Smooth muscle cell of the brain vasculature (primary cell): ENCODE measurements around the gene KIF16B.
"Not testable (repeated sequence)": the region's sequence is repeated elsewhere in the genome, so short reads cannot be mapped to it uniquely, and the experiment has no call there.

ENCODE experiments used
- DNase-seq: peaks from one replicate; pipeline ENCODE4 v3.0.0-alpha.2; 2012; ENCODE audit warnings: low read depth, low spot score

Gene KIF16B

DNA sequence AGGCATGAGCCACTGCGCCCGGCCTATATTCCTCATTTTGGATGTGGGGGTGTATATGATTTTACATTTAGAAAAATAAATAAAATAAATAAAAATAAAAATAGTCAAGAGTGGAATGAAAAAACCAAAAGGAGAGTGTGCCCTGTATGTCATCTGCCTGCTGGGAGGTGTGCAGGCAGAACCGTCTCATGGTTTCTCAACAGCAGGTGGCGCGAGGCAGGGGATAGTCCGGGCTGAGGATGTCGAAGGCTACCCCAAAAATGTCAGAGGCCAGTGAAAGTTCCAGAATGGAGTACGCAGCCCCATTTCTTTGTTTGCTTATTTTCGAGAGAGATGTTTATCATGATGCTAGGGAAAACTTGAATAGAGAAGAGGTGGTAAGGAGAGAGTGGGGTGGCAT, 16.4 kb upstream of the KIF16B start:
- DNase-seq, result no peak

DNA sequence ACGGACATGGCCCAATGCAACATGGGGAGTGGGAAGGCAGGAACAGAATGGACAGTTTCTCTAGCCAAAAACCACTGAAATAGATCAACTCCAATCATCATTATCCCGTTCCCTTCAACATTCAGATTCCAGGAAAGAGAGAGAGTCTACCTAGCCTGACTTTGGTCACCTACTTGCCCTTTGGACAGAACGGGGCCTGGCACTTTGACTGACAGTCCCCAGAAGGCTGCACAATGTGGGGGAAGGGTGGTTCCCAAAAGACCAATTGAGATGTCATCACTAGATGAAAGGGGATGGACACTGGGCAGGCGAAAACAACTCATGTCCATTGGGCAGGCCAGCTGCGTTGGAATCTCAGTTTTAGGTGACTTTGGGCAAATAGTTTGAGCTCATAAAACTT, 15.0 kb upstream of the KIF16B start:
- no peak for DNase-seq

DNA sequence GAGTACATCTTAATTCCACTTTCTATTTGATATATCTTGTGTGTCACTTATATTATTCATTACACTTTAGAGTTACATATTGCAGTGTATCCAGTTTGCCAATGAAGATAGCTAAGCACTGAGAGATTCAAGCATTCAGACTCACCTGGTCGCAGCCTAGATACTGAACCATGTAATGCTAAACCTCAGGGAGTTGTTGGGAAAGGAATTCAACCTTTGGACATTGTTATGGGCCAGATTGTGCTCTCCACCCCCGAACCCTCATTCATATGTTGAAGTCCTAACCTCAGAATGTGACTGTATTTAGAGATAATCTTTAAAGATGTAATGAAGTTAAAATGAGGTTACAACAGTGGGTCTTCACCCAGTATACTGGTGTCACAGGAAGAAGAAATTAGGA, 13.8 kb upstream of the KIF16B start:
- DNase-seq, result no peak

DNA sequence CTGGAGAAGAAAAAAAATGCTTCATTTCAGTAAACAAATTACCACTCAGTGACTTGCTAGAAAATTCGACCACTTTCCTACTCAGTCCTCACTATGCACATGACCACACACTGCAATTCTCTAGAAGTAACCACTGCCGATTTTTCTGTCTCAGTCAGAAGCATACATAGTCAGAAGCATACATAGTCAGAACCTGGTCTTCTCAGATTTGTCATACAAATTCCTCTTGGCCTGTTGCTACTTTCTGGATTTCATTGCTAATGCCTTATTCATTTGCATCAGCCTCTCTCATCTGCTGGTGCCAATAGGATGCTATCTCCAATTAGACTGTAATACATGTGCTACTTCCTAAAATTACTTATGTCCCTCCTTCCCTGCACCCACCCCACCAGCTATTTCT, 10.2 kb upstream of the KIF16B start:
- DNase-seq, result no peak

DNA sequence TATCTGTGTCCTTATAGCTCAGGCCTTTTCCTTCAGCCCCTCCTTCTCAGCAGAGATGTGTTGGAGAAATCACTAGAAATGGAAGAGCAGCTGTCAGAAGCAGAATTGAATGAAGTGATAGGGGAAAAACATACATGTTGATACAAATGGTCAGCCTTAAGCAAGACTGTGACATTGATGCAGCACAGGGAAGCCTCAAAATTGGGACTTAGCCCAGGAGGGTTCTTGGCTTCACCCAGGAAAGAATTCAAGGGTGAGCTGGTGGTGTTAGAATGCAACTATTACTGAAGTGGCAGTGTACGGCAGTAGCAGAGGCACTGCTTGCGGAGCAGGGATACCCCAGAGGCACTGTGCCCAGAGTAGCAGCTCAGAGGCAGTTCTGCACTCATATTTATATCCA, 8.0 kb upstream of the KIF16B start:
- no peak for DNase-seq

DNA sequence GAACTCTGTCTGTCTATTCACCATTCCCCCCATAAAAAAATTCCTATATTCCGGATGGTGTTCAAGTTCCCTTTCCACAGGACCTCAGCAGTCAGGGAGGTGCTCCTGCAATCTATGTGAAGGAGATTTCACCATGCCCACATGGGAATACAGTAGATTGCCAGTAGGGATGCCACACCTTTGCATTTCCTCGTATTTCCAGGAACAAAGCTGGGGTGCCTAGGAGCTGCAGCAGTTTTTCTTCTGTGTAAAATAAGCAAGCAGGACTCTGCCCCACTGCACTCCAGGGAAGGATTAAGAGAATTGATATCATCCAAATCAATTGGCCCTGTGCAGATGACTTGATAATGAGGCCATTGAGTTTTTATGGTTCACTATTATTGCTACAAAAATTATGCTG, 7.4 kb upstream of the KIF16B start:
- no peak for DNase-seq

DNA sequence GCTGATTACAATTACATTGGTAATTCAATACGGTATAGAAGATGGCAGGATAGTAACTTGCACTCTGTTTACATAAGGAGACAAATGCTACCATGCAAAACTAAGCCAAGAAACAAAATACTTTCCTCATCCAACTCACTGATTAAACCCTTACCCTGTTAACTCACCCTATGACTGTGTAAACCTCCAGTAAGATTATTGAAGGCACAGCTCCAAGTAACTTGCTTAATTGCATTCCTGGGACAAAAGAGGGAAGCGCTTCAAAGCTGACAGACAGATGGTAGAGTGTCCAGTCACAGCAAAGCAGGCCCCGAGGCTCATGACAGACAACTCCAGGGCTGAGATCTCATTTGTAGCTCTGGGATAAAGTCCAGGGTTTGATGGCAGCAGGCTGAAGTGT, 6.9 kb upstream of the KIF16B start:
- DNase-seq, result no peak

DNA sequence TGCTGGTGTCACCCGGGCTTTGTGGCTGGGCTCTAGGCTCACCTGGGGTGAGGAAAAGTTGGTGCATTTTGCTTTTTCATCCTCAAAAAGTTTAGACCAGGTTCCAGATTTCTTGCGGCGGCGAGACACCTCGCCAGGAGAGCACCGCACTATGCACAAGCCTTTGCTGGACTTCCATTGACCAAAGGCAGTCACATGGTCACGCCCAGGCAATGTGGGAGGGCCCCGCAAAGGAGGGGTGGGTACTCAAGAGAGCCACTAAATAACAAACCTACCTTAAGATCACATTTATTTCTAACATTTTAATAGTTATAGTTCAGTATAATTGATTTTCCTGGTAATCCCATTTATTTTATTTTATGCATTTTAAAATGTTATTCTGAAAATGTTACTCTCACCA, 3.0 kb upstream of the KIF16B start:
- no peak for DNase-seq

DNA sequence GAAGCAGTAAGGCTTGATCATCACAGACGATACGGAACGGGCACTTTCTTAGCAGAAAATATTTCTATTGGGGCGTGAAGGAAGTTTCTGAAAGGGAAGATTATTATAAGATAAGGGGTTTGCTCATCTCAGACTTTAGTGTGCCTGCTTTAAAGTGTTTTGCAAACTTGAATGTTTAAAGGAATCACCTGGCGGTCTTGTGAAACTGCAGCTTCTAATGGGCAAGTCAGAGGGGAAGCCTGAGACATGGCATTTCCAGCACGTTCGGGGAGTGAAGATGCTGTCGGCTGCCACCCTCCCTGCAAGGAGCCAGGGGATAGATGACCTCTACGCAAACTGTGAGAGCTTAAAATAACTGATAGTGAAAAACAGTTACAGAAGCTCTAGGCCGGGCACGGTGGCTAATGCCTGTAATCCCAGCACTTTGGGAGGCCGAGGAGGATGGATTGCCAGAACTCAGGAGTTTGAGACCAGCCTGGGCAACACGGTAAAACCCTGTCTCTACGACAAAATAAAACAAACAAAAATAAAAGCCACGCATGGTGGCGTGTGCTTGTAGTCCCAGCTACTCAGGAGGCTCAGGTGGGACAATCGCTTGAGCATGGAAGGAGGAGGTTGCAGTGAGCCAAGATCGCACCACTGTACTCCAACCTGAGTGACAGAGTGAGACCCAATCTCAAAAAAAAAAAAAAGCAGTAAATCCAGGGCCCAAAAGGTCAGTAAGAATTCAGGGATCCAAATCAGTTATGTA, 2.3 kb upstream of the KIF16B start:
- no peak for DNase-seq

DNA sequence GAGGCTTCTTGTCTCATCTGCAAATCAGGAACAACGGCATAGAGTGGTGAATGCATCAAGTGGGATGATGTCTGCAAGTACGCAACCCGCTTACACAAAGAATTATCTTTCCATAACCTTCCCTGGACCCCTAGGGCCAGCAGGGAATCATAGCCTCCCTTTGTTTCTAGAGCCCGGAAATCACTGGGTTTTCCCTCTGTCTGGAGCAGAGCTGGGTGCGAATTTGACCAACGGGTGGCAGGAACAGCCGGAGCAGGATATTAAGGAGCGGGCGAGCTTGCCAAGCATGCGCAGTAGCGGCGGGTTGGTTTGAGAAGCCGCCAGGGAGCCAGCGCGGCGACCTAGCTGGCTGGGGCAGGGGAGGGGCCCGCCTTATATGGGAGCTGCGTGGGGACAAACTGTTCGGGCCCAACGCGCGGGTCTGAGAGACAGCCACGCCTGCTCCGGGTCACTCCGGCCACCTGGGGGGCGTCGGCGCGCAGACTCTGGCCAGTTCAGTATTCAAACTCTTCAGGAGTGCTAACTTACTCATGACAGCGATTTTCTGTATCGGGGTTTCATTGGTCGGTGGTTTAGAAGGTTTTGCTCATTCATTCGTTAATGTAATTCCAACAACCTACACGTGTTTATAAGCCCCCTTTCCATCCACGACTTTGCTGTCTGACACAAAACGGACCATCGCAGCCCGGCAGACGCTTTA, 1.6 kb upstream of the KIF16B start:
- peak; percentile 41 for DNase-seq

DNA sequence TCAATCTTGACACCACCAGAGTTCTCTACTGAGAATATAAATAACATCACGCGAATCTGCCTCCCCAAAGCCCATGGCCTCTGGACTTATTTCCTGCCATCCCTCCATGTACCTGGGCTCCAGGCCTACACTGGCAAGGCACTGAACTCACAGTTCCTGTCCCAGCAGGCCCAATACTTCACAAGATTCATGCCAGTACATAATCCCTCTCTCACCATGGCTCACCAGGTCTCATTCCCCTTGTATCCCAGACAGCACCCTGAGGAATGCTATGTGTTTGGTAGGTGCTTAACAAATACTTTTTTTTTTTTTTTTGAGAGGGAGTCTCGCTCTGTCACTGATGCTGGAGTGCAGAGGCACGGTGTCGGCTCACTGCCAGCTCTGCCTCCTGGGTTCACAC, 1.9 kb downstream of the KIF16B start:
- no peak for DNase-seq

DNA sequence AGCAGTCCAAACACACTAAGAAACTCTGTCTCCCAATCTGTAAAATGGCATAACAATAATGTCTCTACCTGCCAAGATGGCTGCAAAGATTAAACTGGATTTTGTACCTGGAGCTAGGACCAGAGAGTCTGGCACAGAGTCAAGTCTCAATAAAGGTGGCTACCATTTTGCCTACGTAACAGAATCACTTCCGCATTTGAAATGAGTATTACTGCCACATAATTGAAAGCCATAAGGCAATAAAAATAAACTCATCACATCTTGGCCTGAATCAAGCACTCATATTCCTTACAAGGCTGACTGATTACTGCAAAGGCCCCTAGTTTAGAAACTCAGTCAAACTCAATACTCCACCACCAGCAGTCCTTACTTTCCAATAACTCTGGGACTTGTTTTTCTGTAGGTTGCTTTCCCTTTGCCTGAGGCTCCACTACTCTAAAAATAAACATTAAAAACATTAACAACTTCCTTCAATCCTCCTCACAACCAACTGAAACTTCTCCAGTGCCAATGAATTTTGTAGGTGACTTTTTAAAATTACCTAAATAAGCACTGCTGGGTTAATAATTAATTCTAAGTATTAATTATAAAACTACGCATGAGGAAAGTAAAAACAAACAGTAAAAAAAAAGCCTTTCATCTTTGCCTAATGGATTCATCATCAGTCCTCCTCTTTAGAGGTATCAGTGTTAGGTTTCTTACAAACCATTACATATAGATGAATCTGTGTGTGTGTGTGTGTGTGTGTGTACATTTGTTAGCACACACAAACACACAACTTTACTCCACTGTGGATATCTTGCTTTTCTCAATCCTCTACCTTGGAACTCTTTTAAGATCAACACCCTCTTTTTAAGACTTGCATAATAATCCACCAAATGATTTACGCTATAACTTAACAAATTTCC, 3.7 kb downstream of the KIF16B start:
- DNase-seq, result no peak

DNA sequence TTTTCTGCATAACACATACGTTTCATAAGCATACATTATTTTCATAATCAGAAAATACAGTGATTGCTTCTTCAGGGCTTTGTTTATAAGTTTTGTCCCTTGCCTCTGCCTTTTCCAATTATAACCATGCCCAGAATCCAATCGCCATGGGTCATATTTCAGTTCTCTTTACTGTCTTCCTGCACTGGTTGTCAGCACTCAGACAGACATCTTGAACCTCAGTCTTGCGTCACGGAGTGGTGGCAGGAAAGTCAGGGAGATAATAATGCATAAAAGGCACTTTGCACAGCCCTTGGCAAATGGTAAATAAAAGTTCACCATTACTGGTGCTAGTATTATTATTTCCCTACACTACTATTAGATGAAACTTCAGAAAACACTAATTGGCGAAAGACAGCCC, 7.2 kb downstream of the KIF16B start:
- DNase-seq, result no peak

DNA sequence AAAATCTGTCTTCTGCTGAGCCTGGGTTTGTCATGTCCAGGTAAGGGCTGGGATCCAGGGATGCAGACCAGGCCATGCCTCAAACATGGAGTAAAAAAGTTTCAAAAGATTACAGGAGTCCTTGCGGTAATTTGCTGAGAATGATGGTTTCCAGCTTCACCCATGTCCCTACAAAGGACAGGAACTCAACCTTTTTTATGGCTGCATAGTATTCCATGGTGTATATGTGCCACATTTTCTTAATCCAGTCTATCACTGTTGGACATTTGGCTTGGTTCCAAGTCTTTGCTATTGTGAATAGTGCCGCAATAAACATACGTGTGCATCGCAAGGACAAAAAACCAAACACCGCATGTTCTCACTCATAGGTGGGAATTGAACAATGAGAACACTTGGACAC, 9.2 kb downstream of the KIF16B start:
- DNase-seq, result not testable (repeated sequence)

DNA sequence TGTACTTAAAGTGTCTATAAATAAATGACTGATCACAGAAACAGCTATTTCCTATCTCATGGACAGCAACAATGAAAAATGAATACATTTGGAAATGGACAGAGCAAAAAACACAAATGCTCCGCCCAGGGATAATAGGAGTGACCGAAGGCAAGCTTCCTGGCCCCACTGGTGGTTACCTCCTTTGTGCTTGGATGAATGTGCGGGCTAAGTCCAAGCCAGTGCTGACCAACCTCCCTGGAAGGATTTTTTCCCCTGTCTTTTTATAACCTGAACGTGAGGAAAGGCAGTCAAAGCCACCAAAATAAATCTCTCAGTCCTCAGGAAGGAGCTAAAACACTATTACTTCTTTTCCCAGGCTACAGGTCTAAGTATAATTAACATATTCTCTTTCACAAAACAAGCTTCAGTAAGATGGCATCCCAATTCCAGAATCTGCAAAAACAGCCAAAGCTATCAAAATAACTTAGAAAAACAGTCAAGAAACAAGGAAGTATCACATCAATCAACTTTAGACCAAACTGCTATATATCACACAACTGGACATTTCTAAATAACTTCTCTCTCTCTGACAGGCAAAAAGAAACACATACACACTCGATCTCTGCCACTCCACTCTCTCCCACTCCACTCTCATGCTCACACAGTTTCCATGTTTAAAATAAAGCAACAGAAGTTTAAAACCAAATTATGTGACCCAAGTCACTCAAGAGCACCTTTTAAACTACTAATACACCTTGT, 10.0 kb downstream of the KIF16B start:
- no peak for DNase-seq

DNA sequence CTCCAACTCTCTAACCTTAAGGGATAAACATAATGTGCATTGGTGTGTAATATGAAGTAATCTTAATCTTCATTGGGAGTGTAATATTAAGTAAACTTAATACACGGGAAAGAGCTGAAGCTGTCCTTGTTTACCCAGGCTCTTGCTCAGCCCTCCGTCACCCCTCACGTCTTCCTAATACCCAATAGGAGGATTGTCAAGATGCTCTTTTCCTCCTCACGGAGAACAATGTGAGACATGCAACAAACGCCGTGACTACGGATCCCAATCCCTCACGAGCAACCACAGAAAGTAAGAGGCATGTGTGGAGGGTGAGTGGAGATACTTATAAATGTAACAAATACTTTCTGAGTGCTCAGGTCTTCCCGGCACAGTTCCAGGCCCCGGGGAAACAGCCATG, 11.0 kb downstream of the KIF16B start:
- DNase-seq, result no peak

DNA sequence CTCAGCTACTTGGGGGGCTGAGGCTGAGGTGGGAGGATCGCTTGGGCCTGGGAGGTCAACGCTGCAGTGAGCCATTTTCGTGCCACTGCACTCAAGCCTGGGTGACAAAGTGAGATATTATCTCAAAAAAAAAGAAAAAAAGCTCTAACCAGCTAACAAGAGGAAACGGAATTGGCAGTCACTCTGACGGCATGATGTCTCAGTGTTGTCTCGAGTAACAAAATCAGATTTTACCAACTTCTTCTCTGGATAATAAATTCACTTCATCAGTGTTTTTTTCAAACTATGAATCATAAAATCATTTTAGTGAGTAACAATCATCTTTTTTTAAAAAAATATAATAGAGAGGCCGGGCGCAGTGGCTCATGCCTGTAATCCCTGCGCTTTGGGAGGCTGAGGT, 12.6 kb downstream of the KIF16B start:
- no peak for DNase-seq

DNA sequence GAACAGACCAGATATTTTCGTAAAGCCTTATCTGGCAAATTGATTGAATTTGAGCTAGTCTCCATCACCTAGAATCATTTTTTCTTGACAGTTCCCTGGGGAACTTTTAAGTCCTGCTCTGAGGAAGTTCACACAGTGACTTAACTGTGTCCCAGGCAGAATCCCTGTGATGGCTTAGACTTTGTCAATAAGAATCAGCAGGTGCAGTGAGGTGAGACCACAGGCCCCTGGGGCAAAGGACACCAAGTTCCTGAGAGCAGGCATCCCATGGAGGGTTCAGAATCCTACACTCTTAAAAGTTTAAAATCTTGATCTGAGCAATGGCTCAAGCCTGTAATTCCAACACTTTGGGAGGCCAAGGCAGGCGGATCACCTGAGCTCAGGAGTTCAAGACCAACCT, 13.0 kb downstream of the KIF16B start:
- no peak for DNase-seq

DNA sequence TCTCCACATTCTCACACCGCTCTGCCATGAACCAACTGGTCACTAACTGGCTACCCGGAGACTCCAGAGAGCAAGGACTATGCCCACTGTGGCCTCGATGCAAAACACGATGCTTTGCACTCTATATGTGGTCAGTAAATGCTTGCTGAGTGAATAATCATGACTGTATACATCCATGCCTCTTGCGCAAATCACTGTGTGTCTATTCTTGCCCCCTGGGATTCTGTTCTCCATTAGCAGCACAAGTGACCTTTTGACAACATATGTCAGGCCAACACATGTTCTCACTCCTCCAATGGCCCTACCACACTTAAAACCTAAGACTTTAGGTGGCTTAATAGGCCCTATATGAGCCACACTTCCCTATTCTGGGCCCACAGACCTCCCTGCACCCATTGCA, 16.9 kb downstream of the KIF16B start:
- no peak for DNase-seq

DNA sequence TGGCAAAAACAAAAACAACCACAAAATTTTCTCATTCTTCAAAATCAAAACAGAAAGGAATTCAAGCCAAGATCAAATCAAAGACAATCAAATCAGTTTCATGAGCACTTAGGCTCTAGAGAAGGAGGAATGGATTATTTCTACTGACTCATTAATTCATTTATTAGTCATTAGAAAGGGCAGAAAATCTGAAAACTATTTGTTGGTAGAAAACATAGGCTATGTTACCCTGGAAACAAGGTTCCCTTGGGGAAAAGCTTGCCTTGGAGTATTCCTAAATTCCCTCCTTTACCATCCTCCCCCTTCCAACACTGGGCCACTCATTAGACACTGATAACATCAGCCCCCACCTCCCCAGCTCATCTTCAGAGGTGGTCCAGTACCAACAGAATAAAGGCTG, 17.5 kb downstream of the KIF16B start:
- no peak for DNase-seq

DNA sequence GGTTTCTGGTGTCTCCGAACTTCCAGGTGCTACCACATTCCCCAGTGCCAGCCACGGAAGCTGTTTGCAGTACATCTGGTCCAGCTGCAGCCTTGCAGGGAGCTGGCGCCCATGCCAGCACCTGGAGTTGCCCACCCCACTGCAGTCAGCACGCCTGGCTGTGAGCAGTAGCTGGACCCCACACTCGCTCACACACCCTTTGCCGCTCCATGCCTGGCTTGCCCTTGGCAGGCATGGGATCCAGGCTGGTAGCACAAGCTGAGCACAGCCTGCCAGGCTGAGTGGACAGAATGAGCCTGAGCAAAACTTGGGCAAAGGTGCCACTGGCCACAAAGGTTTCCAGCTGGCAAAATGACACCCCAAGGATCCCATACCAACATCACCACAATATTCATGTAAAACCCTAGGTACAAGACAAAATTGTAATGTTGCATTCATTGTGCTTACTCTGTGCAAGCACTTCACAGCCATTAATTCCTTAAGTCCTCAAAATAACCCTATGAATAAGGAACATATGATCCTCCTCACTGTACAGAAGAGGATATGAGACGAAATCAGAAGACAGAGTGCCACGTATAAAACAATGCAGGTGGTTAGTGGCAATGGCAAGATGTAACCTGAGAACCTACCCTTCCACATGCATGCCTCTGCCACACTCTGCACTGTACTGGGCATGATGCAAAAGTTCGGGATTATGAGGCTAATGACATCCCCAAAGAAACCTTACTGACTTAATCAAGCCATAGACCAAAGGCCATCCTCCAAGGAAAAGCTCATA, 18.3 kb downstream of the KIF16B start:
- DNase-seq, result no peak
